Measurements from ENCODE around the gene KIF6. TPM values are rescaled to one million over a fixed set of nuclear protein-coding genes. Genes with fewer than 3 reads are reported as not detected.

KIF6 gene
- total RNA-seq, 4 donors from 2014 or later = under 0.01 to 0.34 (median 0.19) TPM; not detected in 1

- TF ChIP-seq, protein P1, sequence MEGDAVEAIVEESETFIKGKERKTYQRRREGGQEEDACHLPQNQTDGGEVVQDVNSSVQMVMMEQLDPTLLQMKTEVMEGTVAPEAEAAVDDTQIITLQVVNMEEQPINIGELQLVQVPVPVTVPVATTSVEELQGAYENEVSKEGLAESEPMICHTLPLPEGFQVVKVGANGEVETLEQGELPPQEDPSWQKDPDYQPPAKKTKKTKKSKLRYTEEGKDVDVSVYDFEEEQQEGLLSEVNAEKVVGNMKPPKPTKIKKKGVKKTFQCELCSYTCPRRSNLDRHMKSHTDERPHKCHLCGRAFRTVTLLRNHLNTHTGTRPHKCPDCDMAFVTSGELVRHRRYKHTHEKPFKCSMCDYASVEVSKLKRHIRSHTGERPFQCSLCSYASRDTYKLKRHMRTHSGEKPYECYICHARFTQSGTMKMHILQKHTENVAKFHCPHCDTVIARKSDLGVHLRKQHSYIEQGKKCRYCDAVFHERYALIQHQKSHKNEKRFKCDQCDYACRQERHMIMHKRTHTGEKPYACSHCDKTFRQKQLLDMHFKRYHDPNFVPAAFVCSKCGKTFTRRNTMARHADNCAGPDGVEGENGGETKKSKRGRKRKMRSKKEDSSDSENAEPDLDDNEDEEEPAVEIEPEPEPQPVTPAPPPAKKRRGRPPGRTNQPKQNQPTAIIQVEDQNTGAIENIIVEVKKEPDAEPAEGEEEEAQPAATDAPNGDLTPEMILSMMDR (IDR thresholded peaks at IDR 0.05; ENCODE audit: low read depth) = no peak
Observed at GRCh38 chr6:39365281-39366074, 359.7 kb downstream of the KIF6 start.

- TF ChIP-seq, protein P1 (IDR thresholded peaks at IDR 0.05; ENCODE audit: low read depth) = no peak
Observed at GRCh38 chr6:39363280-39363679, 361.9 kb downstream of the KIF6 start.

DNA sequence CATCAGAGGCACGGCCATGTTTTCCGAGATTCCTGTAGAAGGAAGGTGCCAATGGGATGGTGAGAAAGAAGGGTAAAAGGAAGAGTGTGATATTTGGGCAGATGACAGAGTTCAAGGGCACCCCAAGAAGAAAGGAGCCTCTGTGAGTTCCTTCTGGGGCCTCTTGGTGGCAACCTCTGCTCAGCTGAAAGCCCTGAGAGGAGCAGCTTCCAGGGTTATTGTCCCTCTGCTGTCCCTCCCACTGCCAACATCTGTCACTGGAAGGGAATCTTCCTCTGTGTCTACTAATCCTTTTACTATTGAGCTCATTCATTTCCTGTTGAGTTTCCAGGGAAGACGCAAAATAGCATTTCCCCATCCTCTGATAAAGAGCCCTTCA, 362.7 kb downstream of the KIF6 start:
- TF ChIP-seq, protein P1 (IDR thresholded peaks at IDR 0.05; ENCODE audit: low read depth) = no peak

DNA sequence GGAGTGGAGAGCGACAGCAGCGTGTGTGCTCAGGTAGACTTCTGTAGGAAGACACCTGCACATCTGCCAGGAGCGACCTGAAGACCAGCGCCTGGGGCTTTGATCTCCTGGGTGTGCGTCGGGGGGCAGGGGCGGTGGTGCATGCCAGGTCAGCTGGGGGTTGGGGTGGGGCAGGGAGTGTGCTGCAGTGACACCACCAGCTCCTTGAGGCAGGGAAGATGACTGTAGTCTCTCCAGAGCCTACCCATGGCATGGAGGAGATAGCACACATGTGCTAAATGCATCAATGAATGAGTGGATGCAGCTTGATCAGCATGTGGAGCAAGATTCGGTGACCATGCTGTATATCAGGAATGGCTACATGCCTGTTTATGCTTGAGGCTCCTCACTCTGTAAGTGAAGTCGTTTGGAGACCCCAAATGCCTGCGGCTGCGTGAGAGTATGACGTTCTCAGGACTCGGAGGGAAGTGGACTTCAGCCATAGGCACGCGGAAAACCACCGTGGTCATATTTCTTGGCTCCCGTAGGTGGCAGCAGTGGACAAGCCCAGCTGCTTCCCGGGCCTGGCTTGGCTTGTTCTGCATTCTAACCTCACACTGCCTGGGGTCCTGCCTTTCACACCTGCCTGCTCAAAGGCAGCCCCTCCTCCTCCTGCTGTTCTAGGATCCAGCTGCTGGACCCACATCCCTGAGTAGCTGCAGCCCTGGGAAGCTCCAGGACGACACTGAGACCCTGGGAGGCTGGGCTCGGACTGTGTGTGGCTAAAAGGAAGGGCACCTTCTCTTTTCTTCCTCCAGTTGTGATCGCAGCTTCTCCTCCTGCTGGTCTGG, 363.3 kb downstream of the KIF6 start:
- TF ChIP-seq, protein P1 (IDR thresholded peaks at IDR 0.05; ENCODE audit: low read depth) = no peak

DNA sequence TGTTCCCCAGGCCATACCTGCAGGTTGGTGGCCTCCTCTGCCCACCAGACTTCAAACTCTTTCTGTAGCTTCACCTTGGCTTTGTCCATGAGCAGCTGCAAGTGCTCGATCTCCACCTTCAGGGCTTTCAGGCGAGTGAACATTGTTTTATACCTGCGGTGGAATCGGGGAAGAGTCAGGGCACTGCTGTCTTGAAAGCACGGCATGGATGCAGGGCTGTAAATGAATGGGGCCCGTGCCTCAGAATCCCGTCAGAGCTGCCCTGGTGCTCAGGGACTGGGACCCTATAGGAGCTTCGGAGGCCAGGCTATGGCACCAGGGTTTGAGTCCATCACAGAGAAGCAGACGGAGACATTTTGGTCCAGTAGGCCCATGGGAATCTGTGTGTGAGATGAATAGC, 364.8 kb downstream of the KIF6 start:
- TF ChIP-seq, protein P1 (IDR thresholded peaks at IDR 0.05; ENCODE audit: low read depth) = no peak

DNA sequence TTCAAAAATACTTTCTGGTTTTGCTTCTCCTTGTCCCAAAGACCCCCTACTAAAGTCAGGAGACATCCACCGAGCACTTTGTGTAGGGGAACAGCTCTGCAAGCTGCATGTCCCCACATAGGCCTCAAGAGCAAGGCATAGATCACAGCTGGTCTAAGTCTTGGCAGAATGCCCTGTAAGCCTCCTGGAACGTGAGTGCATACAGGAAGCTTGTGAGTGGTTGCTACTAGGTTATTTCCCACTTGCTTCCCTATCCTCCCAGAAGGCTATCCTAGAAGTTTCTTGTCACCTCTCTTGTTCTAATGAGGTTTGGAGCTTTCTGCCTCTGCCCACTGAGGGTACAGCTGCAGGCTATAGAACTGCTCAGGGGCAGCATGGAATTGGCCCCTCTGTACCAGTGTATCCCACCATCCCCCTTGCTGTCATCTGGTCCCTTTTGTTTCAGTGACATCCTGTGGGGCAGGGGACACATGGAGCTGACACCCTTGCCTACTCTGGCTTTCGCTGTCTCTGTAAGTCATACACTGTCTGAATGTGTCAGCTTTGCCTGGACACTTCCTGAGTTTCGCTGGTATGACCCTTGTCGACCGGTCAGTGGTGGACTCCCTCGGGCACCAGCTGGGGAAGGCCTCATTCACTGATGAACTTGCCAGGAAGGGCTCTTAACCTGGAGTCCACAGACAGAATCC, 367.1 kb downstream of the KIF6 start:
- TF ChIP-seq, protein P1 (IDR thresholded peaks at IDR 0.05; ENCODE audit: low read depth) = no peak
